HL-60/S4 treated with retinoic acid at 250 ng/mL for 4 days and 3 days (cell line): ENCODE measurements around the gene CPNE5.

Experiments used
- in situ Hi-C: fragments of 300-500 bp; cut with MboI; formaldehyde crosslinking; loops from 2 replicates; pipeline ENCODE4 v1.7.0; 2022; ENCODE audit warnings: low sequenced_read_pairs

CPNE5 gene

DNA sequence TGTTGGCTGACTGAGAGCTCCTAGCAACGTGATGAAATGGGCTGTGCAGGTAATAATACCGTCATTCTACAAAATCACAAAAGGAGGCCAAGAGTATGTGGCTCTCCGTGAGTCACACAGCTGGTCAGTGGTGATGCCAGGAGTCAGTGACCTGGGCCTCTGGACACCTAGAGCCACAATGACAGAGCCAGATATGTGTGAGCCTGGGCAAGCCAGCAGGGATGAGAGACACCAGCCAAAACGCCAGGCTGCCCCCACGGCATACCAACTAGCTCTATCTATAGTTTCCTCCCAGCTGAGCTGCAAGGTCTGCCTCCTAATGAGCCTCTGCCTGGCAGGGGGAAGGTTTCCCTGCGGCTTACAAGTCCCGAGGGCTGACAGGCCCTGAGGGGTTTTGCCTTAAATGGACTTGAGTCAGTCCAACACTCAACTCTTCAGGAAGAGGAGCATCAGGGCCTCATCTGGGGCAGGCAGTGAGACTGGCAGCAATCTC lies 70.0 kb downstream of the CPNE5 start:
- in situ Hi-C loops, result loop anchor here (5.0 to 25.0 kb wide), 2 partner anchors 243 to 443 kb away; no protein-coding TSS in a partner anchor

DNA sequence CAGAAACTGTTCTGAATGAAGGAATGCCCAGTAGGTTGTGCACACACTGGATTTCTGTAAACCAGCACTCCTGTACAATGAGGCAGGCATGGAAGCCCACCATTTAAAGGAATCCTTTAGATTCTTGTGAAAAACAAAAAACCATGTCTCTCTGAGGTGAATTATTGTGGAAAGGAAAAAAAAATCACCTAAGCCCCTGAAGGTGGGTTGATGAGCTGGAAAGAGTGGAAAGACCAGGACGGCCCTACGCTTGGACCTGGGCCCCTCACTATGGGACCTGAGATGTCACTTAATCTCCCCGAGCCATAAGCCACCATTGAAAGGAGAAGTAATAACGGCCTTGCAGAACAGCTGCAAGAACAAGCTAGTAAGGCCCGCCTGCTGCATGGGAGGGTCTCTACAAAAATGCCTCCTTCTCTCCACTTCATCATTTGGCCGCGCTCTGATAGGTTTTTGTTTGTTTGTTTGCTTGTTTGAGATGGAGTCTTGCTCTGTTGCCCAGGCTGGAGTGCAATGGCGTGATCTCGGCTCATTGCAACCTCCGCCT lies 72.8 kb downstream of the CPNE5 start:
- in situ Hi-C loops, result loop anchor here (5.0 to 25.0 kb wide), 2 partner anchors 246 to 446 kb away; no protein-coding TSS in a partner anchor

DNA sequence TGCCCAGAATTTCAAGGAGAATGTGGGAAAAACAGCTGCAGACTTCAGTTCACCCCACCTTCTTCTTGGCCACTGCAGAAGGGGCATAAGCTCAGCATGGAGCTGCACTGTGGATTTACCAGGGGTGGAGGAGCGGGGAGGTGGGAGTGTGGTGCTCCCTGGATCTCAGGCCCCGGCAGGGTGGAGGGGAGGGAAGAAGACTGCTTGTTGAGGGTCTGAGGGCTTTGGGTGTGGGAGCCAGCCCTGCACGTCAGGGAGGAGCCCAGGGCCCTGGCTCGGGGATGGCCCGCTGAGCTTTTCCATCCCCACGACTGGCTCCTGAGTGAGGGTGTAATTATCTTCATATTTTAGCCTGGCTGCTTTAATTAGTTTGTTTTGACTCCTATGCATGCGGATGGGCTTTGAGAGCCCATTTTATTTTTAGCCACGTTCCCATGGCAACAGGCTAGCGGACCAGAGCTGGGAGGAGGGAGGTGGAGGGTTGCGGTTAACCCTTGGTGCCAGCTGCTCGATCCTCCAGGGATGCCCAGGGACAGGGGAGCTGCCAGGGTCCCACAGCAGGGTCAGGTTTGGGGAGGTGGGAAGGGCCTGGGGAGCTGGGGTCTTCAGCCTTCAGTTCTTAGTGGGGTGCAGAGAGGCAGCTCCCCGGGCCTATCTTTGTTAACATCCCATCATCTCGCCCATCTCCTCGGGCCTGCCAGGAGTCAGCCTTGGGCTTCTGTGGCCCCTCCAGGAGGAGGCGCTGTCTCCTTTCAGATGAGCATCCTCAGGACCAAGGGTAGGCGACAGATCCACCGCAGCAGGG lies 73.4 kb downstream of the CPNE5 start:
- in situ Hi-C loops, result loop anchor here (5.0 to 25.0 kb wide), 2 partner anchors 247 to 447 kb away; no protein-coding TSS in a partner anchor

DNA sequence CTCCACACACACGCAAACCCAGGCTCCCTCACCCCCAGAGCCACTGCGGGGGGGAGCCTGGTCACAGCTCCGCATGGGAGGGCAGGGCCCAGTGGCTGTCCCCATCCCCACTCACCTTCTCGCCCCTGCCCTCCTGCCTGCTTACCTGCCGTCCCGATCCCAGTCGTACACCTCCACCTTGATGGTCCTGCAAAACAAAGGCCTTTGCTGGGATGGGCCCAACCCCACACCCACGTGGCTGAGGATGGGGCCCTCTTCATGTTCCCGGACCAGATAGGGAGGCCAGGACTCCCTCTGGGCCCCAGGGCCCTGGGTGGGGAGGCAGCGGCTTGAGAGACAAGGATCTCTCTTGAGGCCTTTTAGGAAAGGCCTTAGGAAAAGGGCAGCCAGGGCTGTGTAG lies 74.1 kb downstream of the CPNE5 start:
- in situ Hi-C loops, result loop anchor here (5.0 to 25.0 kb wide), 2 partner anchors 247 to 447 kb away; no protein-coding TSS in a partner anchor

DNA sequence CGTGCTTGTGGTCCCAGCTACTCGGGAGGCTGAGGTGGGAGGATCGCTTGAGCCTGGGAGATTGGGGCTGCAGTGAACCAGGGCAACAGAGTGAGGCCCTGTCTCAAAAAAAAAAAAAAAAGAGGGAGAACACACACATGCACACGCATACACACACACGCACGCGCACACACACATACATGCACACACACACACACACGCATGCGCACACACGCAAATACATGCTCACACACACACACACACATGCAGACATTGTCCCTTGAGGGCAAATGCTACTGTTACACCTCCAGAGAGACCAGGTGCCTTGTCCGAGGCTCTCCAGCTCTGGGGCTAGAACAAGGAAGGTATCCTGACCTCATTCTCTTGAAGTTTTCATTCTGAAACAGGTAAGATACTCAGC lies 77.1 kb downstream of the CPNE5 start:
- in situ Hi-C loops, result loop anchor here (25.0 kb wide), 1 partner anchor 450 kb away; no protein-coding TSS in a partner anchor

DNA sequence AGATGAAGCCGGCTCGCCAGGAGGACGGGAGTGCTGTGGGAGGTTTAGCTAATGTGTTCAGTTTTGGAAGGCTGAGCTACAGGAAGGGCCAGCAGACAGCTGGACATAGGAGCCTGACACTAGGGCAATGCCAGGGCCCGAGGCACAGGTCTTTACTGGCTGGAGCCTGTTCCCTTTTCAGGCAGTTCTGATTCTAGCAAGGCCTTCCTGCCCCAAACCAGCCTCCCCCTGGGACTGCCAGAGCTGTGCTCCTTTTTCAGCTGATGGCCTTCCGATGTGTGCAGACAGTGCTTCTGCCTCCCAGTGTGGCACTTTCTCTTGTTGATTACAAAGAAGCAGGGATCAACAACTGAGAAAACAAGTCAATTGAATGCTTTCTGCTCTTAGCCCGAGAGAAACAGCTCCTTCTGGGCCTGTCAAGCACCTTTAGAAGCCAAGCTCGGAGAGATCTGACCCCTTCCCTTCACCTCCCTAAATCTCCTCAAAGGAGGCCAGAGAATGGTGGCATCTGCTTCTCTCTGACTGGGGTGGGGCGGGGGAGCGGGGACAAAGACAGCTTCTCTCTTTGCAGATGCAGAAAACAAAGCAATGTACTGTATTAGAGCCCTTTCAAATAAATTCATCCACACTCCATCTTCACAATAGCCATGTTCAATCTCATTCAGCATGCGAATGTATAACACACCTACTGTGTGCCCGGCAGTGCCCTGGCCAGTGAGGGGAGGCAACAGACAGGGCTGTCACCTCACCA lies 78.4 kb downstream of the CPNE5 start:
- in situ Hi-C loops, result loop anchor here (25.0 kb wide), 1 partner anchor 451 kb away; no protein-coding TSS in a partner anchor

DNA sequence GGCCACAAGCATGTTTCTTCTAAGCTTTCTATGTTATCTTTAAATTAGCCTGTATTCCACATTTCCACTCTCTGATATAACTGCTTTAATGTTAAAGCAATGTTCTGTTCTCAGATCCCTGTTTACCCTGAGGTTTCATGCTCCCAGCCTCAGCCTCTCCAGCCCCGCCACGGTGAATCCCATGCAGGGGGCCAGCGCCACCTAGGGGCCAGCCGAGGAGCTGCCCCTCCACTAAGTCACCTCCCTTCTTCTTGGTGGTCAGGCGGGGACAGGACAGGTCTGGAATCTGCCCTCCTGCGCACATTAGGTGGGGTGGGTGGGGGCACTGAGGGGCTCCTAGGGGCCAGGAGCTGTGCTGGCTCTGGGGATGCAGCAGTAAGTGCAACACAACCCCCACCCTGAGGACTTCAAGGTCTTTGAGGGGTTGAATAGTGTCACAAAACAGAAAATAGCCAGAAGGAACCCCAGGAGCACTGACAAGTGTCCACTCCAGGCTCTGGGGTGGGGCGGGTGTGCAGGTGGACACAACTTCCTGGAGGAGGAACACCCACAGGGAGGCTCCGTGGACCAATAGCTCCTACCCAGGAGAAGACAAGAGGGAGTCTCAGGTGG lies 80.0 kb downstream of the CPNE5 start:
- in situ Hi-C loops, result loop anchor here (10.0 to 25.0 kb wide), 2 partner anchors 144 to 453 kb away; no protein-coding TSS in a partner anchor

DNA sequence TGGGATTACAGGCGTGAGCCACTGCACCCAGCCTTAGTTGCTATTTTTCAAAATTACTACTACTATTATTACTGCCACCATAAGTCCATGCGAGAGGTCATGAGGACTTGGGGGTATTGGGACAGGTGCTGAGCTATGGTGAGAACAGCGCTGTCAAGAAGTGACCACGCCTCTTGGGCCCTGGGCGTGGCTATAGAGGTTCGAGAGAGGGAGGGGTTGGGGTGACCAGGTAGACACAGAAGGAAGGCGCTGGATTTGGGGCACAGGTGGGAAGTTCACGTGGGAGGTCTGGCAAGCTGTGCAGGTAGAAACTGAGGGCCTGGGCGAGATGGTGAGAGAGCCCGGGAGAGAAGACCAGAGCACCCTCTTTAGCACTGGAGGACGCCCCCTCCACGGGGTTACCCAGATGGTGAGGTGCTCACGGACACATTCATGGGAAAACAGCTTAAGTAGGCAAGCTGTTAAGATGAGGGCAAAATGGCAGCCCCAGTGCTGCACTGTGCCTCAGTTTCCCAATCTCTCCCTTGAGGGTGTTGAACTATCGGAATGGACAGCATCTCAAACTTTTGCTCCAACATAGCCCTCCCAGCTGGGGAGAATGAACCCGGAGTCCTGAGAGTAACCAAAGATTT lies 80.6 kb downstream of the CPNE5 start:
- in situ Hi-C loops, result loop anchor here (10.0 to 25.0 kb wide), 2 partner anchors 144 to 454 kb away; no protein-coding TSS in a partner anchor

DNA sequence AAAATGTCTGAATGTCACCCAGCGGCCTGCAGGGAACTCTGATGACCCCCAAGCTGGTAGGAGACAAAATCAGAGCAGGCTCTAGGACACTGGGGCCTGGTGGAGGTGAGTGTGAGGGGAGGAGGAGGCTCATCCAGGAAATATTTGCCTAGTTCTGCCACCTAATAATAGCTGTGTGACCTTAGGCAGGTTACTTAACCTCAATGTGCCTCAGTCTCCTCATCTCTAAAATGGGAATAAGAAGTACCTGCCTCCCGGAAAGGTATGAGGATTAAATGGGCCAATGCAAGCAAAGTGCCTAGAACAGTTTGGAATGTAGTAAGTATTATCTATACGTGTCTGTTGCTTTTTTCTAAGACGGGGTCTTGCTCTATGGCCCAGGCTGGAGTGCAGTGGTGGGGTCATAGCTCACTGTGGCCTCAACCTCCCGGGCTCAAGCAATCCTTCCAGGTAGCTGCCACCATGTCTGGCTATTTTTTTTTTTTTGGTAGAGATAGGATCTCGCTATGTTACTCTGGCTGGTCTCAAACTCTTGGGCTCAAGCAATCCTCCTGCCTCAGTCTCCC lies 81.2 kb downstream of the CPNE5 start:
- in situ Hi-C loops, result loop anchor here (10.0 to 25.0 kb wide), 2 partner anchors 143 to 454 kb away; no protein-coding TSS in a partner anchor

DNA sequence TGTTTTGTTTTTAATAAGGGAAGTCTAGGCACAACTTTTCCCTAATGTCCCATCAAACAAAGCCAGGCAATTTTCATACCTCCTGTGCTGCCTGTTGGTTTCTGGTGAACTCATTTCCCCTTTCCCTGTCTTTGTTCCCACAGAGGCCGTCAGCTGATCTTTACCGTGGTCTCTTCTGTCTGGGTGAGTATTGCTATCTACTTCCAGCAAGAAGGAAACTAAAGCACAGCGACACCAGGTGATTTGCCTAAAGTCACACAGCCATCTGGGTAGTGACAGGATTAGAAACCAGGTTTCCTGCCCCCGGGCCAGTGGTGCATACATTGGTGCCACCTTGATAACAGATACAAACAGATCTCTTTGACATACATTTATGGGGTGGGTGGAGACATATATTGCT lies 82.0 kb downstream of the CPNE5 start:
- in situ Hi-C loops, result loop anchor here (10.0 to 25.0 kb wide), 2 partner anchors 142 to 455 kb away; no protein-coding TSS in a partner anchor

DNA sequence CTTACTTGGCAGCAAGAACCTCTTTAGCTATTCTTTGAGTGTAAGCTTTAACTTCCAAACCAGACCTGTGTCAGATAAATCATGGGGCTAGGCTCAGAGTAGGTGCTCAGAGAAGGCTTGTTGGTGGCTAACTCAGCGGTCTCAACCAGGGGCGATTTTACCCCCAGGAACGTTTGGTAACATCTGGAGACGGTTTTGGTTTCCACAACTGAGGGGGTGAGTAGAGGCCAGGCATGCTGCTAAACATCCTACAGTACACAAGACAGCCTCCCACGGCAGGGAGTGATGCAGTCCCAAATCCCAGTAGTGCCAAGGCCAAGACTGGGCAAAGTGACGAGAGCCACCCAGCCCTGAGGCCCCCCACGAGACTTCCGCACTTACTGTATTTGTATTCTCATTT lies 82.5 kb downstream of the CPNE5 start:
- in situ Hi-C loops, result loop anchor here (10.0 to 25.0 kb wide), 2 partner anchors 142 to 456 kb away; no protein-coding TSS in a partner anchor

DNA sequence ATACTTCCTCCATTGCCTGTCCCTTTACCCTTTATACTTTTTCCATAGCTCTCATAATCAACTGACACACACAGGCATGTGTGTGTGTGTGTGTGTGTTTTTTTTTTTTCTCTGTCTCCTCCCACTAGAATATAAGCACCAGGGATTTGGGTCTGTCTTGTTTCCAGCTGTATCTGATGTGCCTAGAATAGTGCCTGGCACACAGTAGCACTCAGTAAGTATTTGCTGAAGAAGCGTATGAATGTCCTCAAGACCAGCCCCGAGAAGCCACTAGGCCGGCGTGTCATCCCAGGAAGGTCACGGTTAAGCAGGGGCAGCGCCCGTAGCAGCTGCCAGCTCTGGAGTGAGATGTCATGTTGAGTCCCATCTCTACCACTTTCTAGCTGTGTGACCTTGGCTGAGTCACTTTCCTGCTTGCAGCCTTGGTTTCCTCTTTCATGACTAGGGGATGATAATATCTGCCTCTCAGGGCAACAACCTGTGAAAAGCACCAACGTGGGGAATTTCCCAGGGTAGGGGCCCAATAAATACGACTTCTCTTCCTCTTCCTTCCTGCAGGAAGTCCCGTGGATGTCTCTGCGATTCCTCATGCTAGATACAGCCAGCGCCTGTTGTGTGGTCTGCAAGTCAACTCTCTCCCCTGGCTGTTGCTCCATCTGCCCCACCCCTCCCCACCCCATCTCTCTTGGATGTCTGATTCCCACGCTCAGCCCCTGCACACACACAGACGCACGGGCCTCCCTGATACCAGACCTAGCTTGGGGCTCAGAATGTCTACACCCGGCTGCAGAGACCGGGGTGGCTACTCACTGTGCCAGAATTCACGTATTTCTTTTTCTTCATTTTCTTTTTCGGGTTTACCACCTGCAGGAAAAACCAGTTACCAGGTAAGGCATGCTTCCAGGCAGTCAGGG lies 83.6 kb downstream of the CPNE5 start:
- in situ Hi-C loops, result loop anchor here (10.0 to 25.0 kb wide), 2 partner anchors 141 to 457 kb away; no protein-coding TSS in a partner anchor

DNA sequence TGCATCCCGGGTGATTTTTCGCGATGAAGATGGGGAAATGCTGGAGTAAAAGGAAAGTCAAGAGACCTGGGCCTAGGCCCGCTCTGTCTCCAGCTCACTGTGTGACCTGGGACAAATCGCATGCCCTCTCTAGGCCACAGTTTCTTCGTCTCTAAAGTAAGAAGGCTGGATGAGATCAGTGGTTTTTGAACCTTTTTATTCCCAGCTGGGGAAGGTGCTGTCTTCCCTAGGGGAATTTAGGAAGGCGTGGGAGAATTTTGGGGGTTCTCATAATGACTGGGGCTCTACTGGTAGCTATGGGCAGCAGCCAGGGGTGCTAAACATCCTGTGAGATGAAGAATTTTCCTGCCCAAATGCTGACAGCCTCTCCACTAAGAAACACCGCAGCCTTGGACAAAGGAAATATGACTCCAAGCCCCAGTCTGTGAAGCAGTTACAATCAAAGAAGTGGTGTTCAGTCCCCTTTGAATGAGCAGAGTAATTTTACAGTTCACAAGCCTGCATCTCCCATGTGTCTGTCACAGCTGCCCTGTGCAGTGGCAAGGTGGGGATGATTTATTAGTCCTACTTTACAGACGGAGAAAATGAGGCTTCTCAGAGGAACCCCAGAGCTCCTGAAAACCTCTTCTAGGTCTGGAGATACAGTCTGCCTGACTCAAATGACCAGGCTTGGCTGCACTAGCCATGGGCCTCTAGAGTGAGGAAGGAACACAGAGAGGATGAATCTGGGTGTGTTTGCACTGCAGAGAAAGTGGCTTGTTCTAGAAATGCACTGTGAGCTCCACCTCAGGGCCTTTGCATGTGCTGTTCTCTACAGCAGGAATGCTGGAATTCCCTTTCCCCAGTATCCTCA lies 84.4 kb downstream of the CPNE5 start:
- in situ Hi-C loops, result loop anchor here (10.0 to 25.0 kb wide), 2 partner anchors 140 to 457 kb away; no protein-coding TSS in a partner anchor

DNA sequence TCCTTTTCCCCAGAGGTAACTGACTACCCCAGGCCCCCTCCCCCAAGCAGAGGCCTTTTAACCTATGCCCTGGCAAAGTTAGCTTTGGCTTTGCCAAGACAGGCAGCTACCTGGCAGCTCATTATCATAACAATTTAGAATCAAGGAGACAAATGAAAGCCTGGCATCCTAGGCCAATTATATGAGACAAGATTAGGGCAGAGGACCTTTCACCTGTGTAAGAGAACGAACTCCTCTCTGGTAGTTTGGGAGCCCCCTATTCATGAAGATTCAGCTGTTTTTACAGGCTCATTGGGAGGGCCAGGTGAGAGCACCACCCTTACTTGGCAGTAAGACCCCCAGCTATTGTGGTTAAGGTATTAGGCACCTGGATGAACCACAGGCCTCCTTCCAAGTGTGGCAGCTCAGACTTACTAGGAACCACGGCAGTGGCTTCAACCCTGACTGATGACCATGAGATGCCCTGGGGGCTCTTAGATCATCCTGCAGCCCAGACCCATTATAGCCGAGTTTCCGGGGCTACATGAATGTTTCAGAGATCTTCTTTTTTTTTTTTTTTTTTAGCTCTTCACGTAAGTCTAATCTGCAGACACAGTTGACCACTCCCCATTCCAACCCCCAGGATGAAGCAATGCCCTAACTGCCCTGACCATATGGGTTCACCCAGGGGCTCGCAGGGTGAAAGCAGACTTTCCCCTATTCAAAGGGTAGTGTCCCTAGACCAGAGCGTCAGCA lies 85.4 kb downstream of the CPNE5 start:
- in situ Hi-C loops, result loop anchor here (10.0 to 25.0 kb wide), 2 partner anchors 139 to 458 kb away; no protein-coding TSS in a partner anchor

DNA sequence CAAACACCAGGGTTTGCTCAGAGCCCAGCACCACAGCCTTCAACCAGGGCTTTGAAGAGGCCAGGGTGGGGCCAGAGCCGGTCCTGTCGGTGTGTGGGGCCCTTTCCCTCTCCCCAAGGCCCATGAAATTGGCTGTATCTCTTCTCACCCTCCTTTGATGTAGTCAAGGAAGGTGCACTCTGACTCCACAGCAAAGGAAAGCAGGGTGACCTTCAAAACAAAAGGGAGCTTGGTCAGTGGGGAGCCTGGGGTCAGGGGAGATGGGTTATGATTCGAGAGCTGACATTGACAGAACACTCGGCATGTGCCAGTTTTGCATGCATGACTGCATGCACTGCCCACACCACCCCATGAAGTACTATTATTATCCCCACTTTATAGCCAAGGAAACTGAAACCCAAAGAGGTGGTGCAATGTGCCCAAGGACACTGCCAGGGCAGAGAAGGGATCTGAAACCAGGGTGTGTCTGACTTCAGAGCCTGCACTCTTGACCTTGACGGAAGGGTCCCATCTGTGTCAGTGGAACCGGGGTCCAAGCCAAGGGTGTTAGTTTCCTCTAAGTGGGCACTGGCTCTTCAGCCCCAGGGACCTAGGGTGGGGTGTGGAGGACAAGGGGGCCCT lies 86.2 kb downstream of the CPNE5 start:
- in situ Hi-C loops, result loop anchor here (10.0 to 25.0 kb wide), 2 partner anchors 138 to 459 kb away; no protein-coding TSS in a partner anchor
